Activated T-helper 9 cell treated with anti-CD3 and anti-CD28 coated beads, Interleukin-2, amount 50 U/mL, for 16 hours (primary cell): Measurements from ENCODE around the gene UNKL.

Experiments
- DNase-seq: peaks from one replicate; pipeline ENCODE4 v3.0.0-alpha.2; 2020; ENCODE audit warnings: low read depth

UNKL gene

GRCh38 chr16:1414532-1415260 is at the start of gene UNKL:
Gene UNKL, minus strand, starts transcription at chr16:1414704. Its CDS starts 13 bp downstream, at chr16:1414691.
- peak; percentile 76 for DNase-seq

- DNase-seq, result no peak
Measured at GRCh38 chr16:1461146-1461545, 46.6 kb upstream of the UNKL start.

- DNase-seq, result no peak
Measured at GRCh38 chr16:1460602-1461138, 46.2 kb upstream of the UNKL start.

GRCh38 chr16:1459967-1460366 is 45.5 kb upstream of the UNKL start:
- no peak for DNase-seq

- DNase-seq, result no peak
Measured at GRCh38 chr16:1458977-1459341, 44.5 kb upstream of the UNKL start.

GRCh38 chr16:1458336-1458976 is 44.0 kb upstream of the UNKL start:
- no peak for DNase-seq

- DNase-seq, result no peak
Measured at GRCh38 chr16:1457489-1458245, 43.2 kb upstream of the UNKL start.

GRCh38 chr16:1456951-1457350 is 42.4 kb upstream of the UNKL start:
- DNase-seq, result no peak

GRCh38 chr16:1455190-1456171 is 41.0 kb upstream of the UNKL start:
- DNase-seq, result no peak

GRCh38 chr16:1454561-1454960 is 40.1 kb upstream of the UNKL start:
- DNase-seq, result no peak

- no peak for DNase-seq
Measured at GRCh38 chr16:1453316-1453715, 38.8 kb upstream of the UNKL start.

GRCh38 chr16:1452530-1452929 is 38.0 kb upstream of the UNKL start:
- no peak for DNase-seq

- no peak for DNase-seq
Measured at GRCh38 chr16:1451702-1452392, 37.3 kb upstream of the UNKL start.

- DNase-seq, result no peak
Measured at GRCh38 chr16:1450841-1451240, 36.3 kb upstream of the UNKL start.

GRCh38 chr16:1450218-1450617 is 35.7 kb upstream of the UNKL start:
- no peak for DNase-seq

- no peak for DNase-seq
Measured at GRCh38 chr16:1449201-1449788, 34.8 kb upstream of the UNKL start.

GRCh38 chr16:1448536-1449116 is 34.1 kb upstream of the UNKL start:
- DNase-seq, result no peak

GRCh38 chr16:1447965-1448364 is 33.5 kb upstream of the UNKL start:
- DNase-seq, result no peak

GRCh38 chr16:1446296-1447080 is 32.0 kb upstream of the UNKL start:
- DNase-seq, result no peak
